Uterus (tissue), 4 donors: ENCODE measurements around the gene SLC22A2. TPM values are rescaled to one million over a fixed set of nuclear protein-coding genes. Genes with fewer than 3 reads are reported as not detected.

ENCODE experiments used
- DNase-seq, 2 donors: peaks; one replicate each; pipeline ENCODE4 v3.0.0-alpha.2; 2019 to 2020
- H3K27ac ChIP-seq, 2 donors: fragments of 200-600 bp; sonication (generic); 1 replicate in 1 of 2; 2 replicates in 1 of 2; pipeline ENCODE4 v1.5.1; 2016 to 2018
- H3K27me3 ChIP-seq, 2 donors: fragments of 200-600 bp; sonication (generic); one replicate each; pipeline ENCODE4 v1.5.1; 2018 to 2019; ENCODE audit warnings: control low read depth in 1 of 2
- H3K36me3 ChIP-seq, 2 donors: fragments of 200-600 bp; sonication (generic); one replicate each; pipeline ENCODE4 v1.5.1; 2019; ENCODE audit warnings: control low read depth in 1 of 2
- H3K4me1 ChIP-seq, 2 donors: fragments of 200-600 bp; sonication (generic); one replicate each; pipeline ENCODE4 v1.5.1; 2018 to 2019; ENCODE audit warnings: control low read depth in 1 of 2
- H3K4me3 ChIP-seq, 2 donors: fragments of 200-600 bp; sonication (generic); 1 replicate in 1 of 2; 2 replicates in 1 of 2; pipeline ENCODE4 v1.5.1; 2018 to 2019; ENCODE audit warnings: mild to moderate bottlenecking in 1 of 2
- H3K9me3 ChIP-seq, 2 donors: fragments of 200-600 bp; sonication (generic); one replicate each; pipeline ENCODE4 v1.5.1; 2019; ENCODE audit warnings: control low read depth in 1 of 2
- POLR2A ChIP-seq, 2 donors: fragments of 450-650 bp; IDR thresholded peaks; one replicate each; pipeline ENCODE4 v1.6.1; 2016; ENCODE audit warnings: antibody characterized with exemption in 2 of 2, mild to moderate bottlenecking in 1 of 2, moderate library complexity in 1 of 2
- intact Hi-C: fragments of 100-400 bp; cut with DNase I; formaldehyde crosslinking; loops from one replicate; pipeline ENCODE4 v1.15.1; 2023; ENCODE audit warnings: low total_unique reads
- total RNA-seq, 4 donors: library from RNA; depleted of rRNA in 3 of 4; stranded (reverse); fragments of >200 nt in 3 of 4; gene quantifications; one replicate each; pipeline versions ENCODE4 v1.1.0 to v1.2.4, GENCODE V29; 2014 to 2023
- TF ChIP-seq, protein P1 (sequence below), 4 experiments: fragments of 200-600 bp in 2 of 4; fragments of 450-650 bp in 2 of 4; sonication (generic) in 2 of 4; IDR thresholded peaks; one replicate each; pipeline ENCODE4 v1.5.1; 2016 to 2019; ENCODE audit warnings: antibody characterized with exemption in 4 of 4, mild to moderate bottlenecking in 2 of 4, moderate library complexity in 1 of 4
- donor health status: DM: yes; HTN: yes; CAD: no.

Gene SLC22A2
- total RNA-seq, 4 donors from 2014 or later = 0.21 TPM; not detected in 3

DNA sequence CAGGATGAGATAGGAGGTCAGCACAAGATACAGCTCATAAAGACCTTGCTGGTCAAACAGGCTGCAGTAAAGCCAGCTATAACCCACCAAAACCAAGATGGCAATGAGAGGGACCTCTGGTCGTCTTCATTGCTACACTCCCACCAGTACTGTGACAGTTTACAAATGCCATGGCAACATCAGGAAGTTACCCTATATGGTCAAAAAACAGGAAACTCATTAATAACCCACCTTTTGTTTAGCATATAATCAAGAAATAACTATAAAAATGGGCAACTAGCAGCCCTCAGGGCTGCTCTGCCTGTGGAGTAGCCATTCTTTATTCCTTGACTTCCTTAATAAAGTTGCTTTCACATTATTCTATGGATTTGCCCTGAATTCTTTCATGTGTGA, 30.9 kb downstream of the SLC22A2 start:
- no peak for TF ChIP-seq POLR2A (IDR thresholded peaks at IDR 0.05)
- TF ChIP-seq, protein P1, sequence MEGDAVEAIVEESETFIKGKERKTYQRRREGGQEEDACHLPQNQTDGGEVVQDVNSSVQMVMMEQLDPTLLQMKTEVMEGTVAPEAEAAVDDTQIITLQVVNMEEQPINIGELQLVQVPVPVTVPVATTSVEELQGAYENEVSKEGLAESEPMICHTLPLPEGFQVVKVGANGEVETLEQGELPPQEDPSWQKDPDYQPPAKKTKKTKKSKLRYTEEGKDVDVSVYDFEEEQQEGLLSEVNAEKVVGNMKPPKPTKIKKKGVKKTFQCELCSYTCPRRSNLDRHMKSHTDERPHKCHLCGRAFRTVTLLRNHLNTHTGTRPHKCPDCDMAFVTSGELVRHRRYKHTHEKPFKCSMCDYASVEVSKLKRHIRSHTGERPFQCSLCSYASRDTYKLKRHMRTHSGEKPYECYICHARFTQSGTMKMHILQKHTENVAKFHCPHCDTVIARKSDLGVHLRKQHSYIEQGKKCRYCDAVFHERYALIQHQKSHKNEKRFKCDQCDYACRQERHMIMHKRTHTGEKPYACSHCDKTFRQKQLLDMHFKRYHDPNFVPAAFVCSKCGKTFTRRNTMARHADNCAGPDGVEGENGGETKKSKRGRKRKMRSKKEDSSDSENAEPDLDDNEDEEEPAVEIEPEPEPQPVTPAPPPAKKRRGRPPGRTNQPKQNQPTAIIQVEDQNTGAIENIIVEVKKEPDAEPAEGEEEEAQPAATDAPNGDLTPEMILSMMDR (IDR thresholded peaks at IDR 0.05) = no peak
- no peaks in the 10 kb centered on the region for H3K27me3 ChIP-seq
- H3K4me3 ChIP-seq = no peak overlapping the region
- no peaks in the 10 kb centered on the region for H3K36me3 ChIP-seq
- no peaks in the 10 kb centered on the region for H3K9me3 ChIP-seq
- H3K4me1 ChIP-seq = no peaks in the 10 kb centered on the region
- DNase-seq = no peak
- intact Hi-C loops = no loop called here
- no peak overlapping the region for H3K27ac ChIP-seq

DNA sequence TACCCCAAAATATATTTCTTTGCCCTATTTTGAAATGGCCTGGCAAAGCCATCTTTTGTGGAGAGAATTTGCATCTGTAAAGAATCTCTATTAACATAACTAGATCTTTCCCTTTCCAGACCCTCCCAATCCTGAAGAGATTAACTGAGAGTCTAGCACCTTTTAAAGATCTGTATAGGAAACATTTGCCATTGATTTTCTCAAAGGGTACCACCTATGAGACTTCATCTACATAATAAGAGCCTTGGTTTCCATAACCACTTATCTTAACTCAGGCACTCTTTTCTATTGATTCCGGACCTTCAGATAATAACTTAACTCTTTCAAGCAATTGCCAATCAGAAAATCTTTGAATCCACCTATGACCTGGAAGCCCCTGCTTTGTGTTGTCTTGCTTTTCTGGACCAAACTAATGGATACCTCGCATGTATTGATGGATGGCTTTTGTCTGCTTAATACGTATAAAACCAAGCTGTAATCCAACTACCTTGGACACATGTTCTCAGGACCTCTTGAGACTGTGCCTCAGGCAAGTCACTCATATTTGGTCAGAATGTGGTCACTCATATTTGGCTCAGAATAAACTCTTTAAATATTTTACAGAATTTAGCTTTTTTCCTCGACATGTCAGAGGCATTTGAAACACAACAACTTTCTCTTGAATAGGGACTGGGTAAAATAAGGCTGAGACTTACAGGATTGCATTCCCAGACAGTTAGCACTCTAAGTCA, 31.4 kb downstream of the SLC22A2 start:
- intact Hi-C loops = no loop called here
- Histone ChIP-seq H3K4me1 (no peaks in the 10 kb centered on the region), H3K36me3 (no peaks in the 10 kb centered on the region), H3K4me3 (no peak overlapping the region), H3K27me3 (no peaks in the 10 kb centered on the region), H3K27ac (no peak overlapping the region), H3K9me3 (no peaks in the 10 kb centered on the region)
- DNase-seq = no peak
- TF ChIP-seq, protein P1 (IDR thresholded peaks at IDR 0.05) = no peak
- TF ChIP-seq POLR2A (IDR thresholded peaks at IDR 0.05) = no peak

DNA sequence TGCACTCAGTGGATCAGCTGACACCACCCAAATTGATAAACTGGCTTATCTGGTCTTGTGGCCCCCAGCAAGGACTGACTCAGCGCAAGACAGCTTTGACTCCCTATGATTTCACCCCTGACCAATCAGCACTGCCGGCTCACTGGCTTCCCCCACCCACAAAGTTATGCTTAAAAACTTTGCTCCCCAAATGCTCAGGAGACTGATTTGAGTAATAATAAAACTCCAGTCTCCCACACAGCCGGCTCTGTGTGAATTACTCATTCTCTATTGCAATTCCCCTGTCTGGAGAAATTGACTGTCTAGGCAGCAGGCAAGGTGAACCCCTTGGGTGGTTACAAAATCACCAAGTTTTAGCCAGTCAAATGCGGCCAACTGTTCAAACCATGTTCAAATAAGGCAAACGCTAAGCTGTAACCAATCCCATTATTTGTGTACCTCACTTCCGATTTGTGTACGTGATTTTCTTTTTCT, 32.5 kb downstream of the SLC22A2 start:
- TF ChIP-seq, protein P1 (IDR thresholded peaks at IDR 0.05) = no peak
- no peak for TF ChIP-seq POLR2A (IDR thresholded peaks at IDR 0.05)
- H3K4me1 ChIP-seq = no peaks in the 10 kb centered on the region
- H3K27ac ChIP-seq = no peak overlapping the region

DNA sequence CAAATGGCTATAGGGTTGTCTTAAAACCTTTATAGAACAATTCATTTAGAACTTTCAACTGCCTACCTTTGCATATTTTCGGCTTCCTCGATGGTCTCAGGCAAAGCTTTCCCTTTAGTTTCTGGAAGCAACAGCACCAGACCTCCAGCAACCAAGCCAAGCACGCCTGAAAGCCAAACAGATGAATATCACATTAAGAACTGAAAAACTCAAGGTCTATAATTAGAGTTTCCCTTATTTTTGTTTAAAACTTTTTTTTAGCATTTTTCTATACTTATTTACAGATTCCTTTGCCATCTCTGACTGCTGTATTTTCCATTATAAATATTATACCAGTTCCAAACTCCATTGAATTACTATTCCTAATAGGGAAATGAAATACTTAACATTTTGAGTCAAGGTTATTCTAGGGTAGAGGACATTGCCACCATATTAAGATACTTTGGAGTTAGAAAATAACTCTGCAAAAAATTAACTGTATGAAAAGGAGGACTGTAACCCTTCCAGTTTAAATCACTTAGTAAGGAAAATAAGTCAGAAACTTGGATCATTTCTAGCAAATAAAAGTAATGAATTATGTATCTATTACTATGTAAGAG, 33.9 kb downstream of the SLC22A2 start:
- no peak for DNase-seq
- H3K9me3 ChIP-seq = no peaks in the 10 kb centered on the region
- TF ChIP-seq POLR2A (IDR thresholded peaks at IDR 0.05) = no peak
- TF ChIP-seq, protein P1 (IDR thresholded peaks at IDR 0.05) = no peak
- no peaks in the 10 kb centered on the region for H3K27me3 ChIP-seq
- H3K36me3 ChIP-seq = no peaks in the 10 kb centered on the region
- peak overlapping the region in 1 of 2 donors; percentile 60 for H3K27ac ChIP-seq
- no peak overlapping the region for H3K4me3 ChIP-seq
- intact Hi-C loops = no loop called here
- H3K4me1 ChIP-seq = no peaks in the 10 kb centered on the region

More for the DNA sequence above, 32.5 kb downstream of the SLC22A2 start:
- Histone ChIP-seq H3K9me3 (no peaks in the 10 kb centered on the region), H3K27me3 (no peaks in the 10 kb centered on the region), H3K4me3 (no peak overlapping the region), H3K36me3 (no peaks in the 10 kb centered on the region)
- no peak for DNase-seq
- intact Hi-C loops = no loop called here

DNA sequence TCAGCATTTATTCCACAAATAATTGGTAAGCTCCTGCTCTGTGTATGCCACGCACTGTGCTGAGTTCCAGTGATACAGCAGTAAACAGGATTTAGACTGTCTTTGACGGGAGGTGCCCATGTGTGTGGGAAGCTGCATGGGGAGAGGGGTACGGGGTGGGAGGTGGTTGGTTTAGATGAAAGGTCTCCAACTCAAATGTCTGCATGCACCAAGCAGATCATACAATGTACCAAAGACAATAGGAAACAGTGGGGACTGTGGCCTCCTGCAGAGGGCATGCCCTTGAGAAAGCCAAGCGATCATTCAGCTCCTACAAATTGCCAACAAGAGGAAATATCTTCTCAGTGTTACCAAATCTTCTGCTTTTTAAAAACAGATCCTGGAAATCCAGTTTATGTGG, 36.1 kb downstream of the SLC22A2 start:
- Histone ChIP-seq H3K27me3 (no peaks in the 10 kb centered on the region), H3K27ac (no peak overlapping the region), H3K36me3 (no peaks in the 10 kb centered on the region), H3K4me3 (no peak overlapping the region), H3K9me3 (no peaks in the 10 kb centered on the region), H3K4me1 (no peaks in the 10 kb centered on the region)
- intact Hi-C loops = no loop called here
- TF ChIP-seq POLR2A (IDR thresholded peaks at IDR 0.05) = no peak
- TF ChIP-seq, protein P1 (IDR thresholded peaks at IDR 0.05) = no peak
- DNase-seq = no peak
